GM18519 (cell line): ENCODE data around the gene GPR142.

ENCODE experiments used
- ATAC-seq: cut with Tn5 transposase; IDR thresholded peaks from one replicate; pipeline ENCODE4 v1.9.1; 2021; ENCODE audit warnings: mild to moderate bottlenecking, moderate library complexity; ENCODE audit not compliant: unreplicated experiment, low FRiP score

Gene GPR142

GRCh38 chr17:74417178-74418045 lies 50.1 kb downstream of the GPR142 start:
- no peak for ATAC-seq

DNA sequence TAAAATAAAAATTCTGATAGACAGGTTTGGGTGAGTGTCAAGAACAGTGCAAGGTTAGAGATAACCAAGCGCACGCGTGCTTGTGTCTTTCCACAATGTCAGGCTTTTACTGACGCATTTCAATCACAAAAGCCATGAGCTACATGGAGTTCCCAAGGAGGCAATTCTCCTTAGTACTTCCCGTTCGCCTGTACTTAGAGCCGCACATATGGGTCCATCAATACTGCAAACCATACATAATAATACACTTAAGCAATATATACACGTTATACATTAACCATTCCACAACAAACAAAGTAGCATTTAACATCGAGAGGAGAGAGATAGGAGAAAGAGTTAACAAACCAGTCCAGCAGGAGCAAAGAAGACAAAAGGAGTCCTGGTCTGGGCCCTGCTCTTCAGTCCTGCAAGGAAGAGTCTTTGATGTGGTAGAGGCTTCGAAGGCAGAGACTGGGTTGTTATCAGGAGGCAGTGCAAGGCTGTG lies 52.7 kb downstream of the GPR142 start:
- ATAC-seq = no peak
